RWPE2 (cell line): Measurements from ENCODE around the gene INHBA.
A peak's percentile ranks its signal among the peaks of the same experiment; 100 is the strongest.

Experiments used
- ATAC-seq: fragments of 200-7000 bp; cut with Tn5 transposase; 3 replicates; pipeline ENCODE4 v1.9.1; 2021; ENCODE audit warnings: low read depth
- DNase-seq: peaks from one replicate; pipeline ENCODE4 v3.0.0-alpha.2; 2020; ENCODE audit warnings: low spot score
- H3K27ac ChIP-seq: fragments of 450-650 bp; 2 replicates; pipeline ENCODE4 v1.5.1; 2017; ENCODE audit warnings: mild to moderate bottlenecking; ENCODE audit not compliant: poor library complexity, severe bottlenecking
- H3K27me3 ChIP-seq: fragments of 250-450 bp; sonication (Bioruptor Pico); 2 replicates; pipeline ENCODE4 v1.5.1; 2021; ENCODE audit warnings: mild to moderate bottlenecking, moderate library complexity; ENCODE audit not compliant: insufficient read depth, poor library complexity, severe bottlenecking
- H3K36me3 ChIP-seq: fragments of 250-450 bp; sonication (Bioruptor Pico); 2 replicates; pipeline ENCODE4 v1.5.1; 2020; ENCODE audit warnings: low read depth, mild to moderate bottlenecking, moderate library complexity
- H3K4me1 ChIP-seq: fragments of 250-450 bp; sonication (Bioruptor Pico); 2 replicates; pipeline ENCODE4 v1.5.1; 2021; ENCODE audit warnings: mild to moderate bottlenecking, moderate library complexity; ENCODE audit not compliant: insufficient read depth, poor library complexity, severe bottlenecking
- H3K4me3 ChIP-seq: fragments of 250-450 bp; sonication (Bioruptor Pico); 2 replicates; pipeline ENCODE4 v1.5.1; 2021; ENCODE audit warnings: mild to moderate bottlenecking, moderate library complexity; ENCODE audit not compliant: severe bottlenecking
- H3K9me3 ChIP-seq: fragments of 250-450 bp; sonication (Bioruptor Pico); 2 replicates; pipeline ENCODE4 v1.5.1; 2021; ENCODE audit warnings: mild to moderate bottlenecking, moderate library complexity; ENCODE audit not compliant: severe bottlenecking
- TF ChIP-seq, protein P1 (sequence below): fragments of 450-650 bp; IDR thresholded peaks from one replicate; pipeline ENCODE4 v1.5.1; 2017; ENCODE audit warnings: mild to moderate bottlenecking, moderate library complexity; ENCODE audit not compliant: poor library complexity, severe bottlenecking

The INHBA gene

DNA sequence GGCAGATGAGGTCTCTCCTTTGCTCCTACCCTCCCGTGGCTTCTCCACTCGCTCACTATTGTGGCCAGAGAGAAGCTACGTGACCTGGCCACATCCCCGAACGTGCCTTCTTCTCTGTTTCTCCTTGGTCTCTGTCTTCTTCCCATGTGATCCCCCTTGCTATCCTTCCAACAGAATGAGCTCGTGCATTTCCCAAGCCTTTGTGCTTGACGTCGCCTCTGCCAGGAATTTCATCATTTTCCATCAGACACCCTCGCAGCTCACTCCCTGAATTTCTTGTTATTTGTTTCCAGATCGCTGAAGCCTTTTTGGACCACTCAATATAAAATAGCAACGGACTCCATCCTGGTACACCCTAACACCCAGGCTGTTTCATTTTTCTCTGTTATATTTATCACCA is 13.8 kb upstream of the INHBA start:
- TF ChIP-seq, protein P1, sequence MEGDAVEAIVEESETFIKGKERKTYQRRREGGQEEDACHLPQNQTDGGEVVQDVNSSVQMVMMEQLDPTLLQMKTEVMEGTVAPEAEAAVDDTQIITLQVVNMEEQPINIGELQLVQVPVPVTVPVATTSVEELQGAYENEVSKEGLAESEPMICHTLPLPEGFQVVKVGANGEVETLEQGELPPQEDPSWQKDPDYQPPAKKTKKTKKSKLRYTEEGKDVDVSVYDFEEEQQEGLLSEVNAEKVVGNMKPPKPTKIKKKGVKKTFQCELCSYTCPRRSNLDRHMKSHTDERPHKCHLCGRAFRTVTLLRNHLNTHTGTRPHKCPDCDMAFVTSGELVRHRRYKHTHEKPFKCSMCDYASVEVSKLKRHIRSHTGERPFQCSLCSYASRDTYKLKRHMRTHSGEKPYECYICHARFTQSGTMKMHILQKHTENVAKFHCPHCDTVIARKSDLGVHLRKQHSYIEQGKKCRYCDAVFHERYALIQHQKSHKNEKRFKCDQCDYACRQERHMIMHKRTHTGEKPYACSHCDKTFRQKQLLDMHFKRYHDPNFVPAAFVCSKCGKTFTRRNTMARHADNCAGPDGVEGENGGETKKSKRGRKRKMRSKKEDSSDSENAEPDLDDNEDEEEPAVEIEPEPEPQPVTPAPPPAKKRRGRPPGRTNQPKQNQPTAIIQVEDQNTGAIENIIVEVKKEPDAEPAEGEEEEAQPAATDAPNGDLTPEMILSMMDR, result no peak
- H3K27ac ChIP-seq, result no peak overlapping the region
- DNase-seq, result no peak
- no peaks in the 10 kb centered on the region for H3K9me3 ChIP-seq
- no peaks in the 10 kb centered on the region for H3K27me3 ChIP-seq
- no peaks in the 10 kb centered on the region for H3K36me3 ChIP-seq
- H3K4me1 ChIP-seq, result no peaks in the 10 kb centered on the region
- H3K4me3 ChIP-seq, result no peak overlapping the region
- no peak for ATAC-seq

DNA sequence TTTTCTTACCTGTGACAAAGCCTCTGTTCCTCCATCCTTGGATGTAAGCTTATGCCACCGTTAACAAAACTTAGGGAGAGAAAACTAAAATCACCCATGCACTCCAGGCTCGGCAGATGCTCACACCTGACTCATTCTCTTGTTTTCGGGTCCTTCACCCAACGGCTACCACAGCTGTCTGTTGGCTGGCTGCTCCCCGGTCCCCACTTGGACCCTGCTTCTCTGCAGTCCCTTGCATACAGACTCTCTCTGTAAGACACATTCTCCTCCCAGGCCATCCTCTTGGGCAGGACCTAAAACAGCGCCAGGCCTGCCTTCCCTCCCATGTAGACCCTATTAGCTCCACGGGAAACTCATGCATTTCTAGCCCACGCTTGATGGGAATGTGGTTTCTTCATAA is 12.1 kb upstream of the INHBA start:
- no peaks in the 10 kb centered on the region for H3K4me1 ChIP-seq
- H3K9me3 ChIP-seq, result no peaks in the 10 kb centered on the region
- no peaks in the 10 kb centered on the region for H3K27me3 ChIP-seq
- no peaks in the 10 kb centered on the region for H3K36me3 ChIP-seq
- H3K4me3 ChIP-seq, result no peak overlapping the region
- H3K27ac ChIP-seq, result no peak overlapping the region
- ATAC-seq (no peak), DNase-seq (no peak)
- TF ChIP-seq, protein P1, result no peak

DNA sequence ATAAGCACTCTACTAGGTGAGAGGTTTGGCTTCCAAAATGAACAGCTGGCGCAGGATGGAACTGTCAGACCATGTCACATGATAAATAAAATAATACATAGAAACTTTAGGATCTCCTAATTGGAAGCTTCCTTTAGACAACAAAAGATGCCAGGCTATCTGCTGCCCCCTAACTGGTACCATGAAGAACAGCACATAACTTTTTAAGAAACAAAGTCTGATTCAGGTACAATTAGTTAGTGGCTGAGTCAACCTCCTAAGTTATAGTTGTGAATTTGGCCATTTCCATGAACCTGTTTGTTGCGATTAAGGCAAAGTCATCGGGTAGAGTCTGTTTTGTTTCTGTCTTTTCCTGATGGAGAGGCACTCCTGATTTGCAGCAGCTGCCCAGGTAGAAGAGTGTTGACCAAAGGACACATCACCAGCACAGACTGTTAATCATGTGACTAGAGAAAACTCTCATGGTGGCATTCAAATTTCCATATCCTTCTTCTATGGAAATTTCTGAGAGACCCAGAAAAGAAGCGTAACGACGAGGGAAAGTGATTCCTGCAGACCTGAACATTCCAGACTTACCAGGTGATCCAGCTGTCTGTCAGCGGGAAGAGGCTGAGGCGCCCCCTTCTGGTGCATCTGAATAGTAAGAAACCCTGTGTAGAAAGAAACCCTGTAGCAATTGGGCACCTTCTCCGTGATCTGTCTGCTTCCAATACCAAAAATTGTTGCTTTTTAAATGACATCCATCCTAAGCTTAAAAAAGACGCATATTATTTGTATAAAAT is 8.6 kb upstream of the INHBA start:
- Histone ChIP-seq H3K4me3 (no peak overlapping the region), H3K27me3 (no peaks in the 10 kb centered on the region), H3K9me3 (no peaks in the 10 kb centered on the region), H3K4me1 (no peaks in the 10 kb centered on the region), H3K36me3 (no peaks in the 10 kb centered on the region), H3K27ac (no peak overlapping the region)
- TF ChIP-seq, protein P1, result peak; percentile 49
- ATAC-seq (no peak), DNase-seq (no peak)

DNA sequence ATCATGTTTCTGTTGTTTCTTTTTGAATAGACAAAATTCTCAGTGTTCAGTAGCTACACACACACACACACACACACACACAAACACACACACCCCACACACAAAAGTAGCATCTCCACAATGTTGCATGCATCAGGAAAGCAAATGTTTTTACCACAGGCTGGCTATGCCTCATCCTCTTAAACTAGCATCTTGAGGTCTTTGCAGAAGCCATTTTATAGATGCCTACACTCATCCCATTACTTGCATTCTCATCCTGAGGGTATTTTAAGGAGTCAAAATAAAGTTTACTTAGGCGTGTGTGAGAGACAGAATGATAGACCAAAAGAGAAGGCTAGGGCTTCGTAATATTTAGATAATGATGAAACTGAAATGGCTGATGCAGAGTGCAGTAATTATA is 7.9 kb upstream of the INHBA start:
- Histone ChIP-seq H3K9me3 (no peaks in the 10 kb centered on the region), H3K4me3 (no peak overlapping the region), H3K36me3 (no peaks in the 10 kb centered on the region), H3K4me1 (no peaks in the 10 kb centered on the region), H3K27me3 (no peaks in the 10 kb centered on the region), H3K27ac (no peak overlapping the region)
- TF ChIP-seq, protein P1, result no peak
- ATAC-seq (no peak), DNase-seq (no peak)

DNA sequence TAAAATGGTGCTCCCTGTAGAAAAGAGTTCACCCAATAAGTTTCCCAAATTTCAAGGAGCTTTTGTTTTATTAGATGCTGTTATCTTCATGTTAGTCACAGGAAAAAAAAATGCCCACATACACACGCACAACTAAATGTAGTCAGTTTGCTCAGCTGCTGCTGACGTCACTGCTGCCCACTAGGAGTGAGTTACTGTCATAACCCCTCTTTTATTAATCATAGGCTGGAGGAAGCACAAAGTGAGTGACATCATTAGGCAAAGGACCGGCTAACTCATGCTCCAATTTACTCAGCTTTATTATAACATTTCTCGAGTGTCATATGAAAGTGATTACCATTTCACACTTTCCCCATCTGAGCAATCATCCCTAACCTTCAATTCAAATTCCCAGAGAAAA is 6.7 kb upstream of the INHBA start:
- ATAC-seq, result no peak
- H3K4me1 ChIP-seq, result peaks cover 3% of the 10 kb centered on the region
- H3K27ac ChIP-seq, result no peak overlapping the region
- H3K27me3 ChIP-seq, result no peaks in the 10 kb centered on the region
- DNase-seq, result no peak
- TF ChIP-seq, protein P1, result no peak
- H3K4me3 ChIP-seq, result no peak overlapping the region
- H3K9me3 ChIP-seq, result no peaks in the 10 kb centered on the region
- H3K36me3 ChIP-seq, result no peaks in the 10 kb centered on the region
